Measurements from ENCODE around the gene OOSP1. TPM values are rescaled to one million over a fixed set of nuclear protein-coding genes. Genes with fewer than 3 reads are reported as not detected.

OOSP1 gene
- total RNA-seq, 8 experiments from 2014 or later = not detected

Other genes with a start within 250 kb of the OOSP1 start
- under 1 TPM in 1 of 8 experiments, not detected in 7; 0.71 TPM for gene OR10V1, start 224.6 kb upstream of the OOSP1 start, total RNA-seq
- gene STX3, start 183.1 kb upstream of the OOSP1 start, total RNA-seq = 10 to 100 TPM in 6 of 8 experiments, 1 to 10 TPM in 2; 5.7 to 21.4 (median 13.4) TPM
- 10 to 100 TPM; 16.5 to 70.2 (median 29.9) TPM for gene MRPL16, start 127.7 kb upstream of the OOSP1 start, total RNA-seq
- not detected for gene CBLIF, start 92.9 kb upstream of the OOSP1 start, total RNA-seq
- 1 to 10 TPM in 2 of 8 experiments, under 1 TPM in 1, not detected in 5; 0.99 to 3.2 (median 1.7) TPM for gene TCN1, start 71.9 kb upstream of the OOSP1 start, total RNA-seq
- not detected for gene OOSP3, start 59.6 kb upstream of the OOSP1 start, total RNA-seq
- not detected for gene OOSP4A, start 25.6 kb downstream of the OOSP1 start, total RNA-seq
- not detected for gene OOSP4B, start 78.7 kb downstream of the OOSP1 start, total RNA-seq
- under 1 TPM in 1 of 8 experiments, not detected in 7; 0.08 TPM for gene OOSP2, start 102.0 kb downstream of the OOSP1 start, total RNA-seq
- gene MS4A3, start 118.2 kb downstream of the OOSP1 start, total RNA-seq = under 1 TPM in 1 of 8 experiments, not detected in 7; 0.33 TPM
- under 1 TPM in 4 of 8 experiments, not detected in 4; 0.09 to 0.52 (median 0.14) TPM for gene MS4A2, start 150.2 kb downstream of the OOSP1 start, total RNA-seq
- 1 to 10 TPM in 1 of 8 experiments, under 1 TPM in 4, not detected in 3; 0.13 to 1.6 (median 0.36) TPM for gene MS4A6A, start 244.7 kb downstream of the OOSP1 start, total RNA-seq